Panc1 (cell line): ENCODE data around the gene INTS1. TPM values are rescaled to one million over a fixed set of nuclear protein-coding genes. Genes with fewer than 3 reads are reported as not detected.

Source experiments
- ATAC-seq: fragments of 200-7000 bp; cut with Tn5 transposase; 2 replicates; pipeline ENCODE4 v1.9.1; 2020; ENCODE audit warnings: mild to moderate bottlenecking, moderate library complexity
- BruUV-seq: library from RNA; stranded (reverse); fragments of 400-500 nt; replicated peaks from 2 replicates; lab custom pipeline; 2021; lab: Mats Ljungman, UMichigan
- CTCF ChIA-PET: fragments of 300-600 bp; sonication (Branson Sonifier 250); formaldehyde crosslinking; loops from one replicate; lab custom pipeline; 2022; ENCODE audit warnings: antibody characterized with exemption; lab: Charles Lee
- POLR2A ChIA-PET: fragments of 300-600 bp; sonication (Branson Sonifier 250); formaldehyde crosslinking; loops from one replicate; lab custom pipeline; 2022; ENCODE audit warnings: antibody characterized with exemption; lab: Charles Lee
- DNase-seq: peaks from one replicate; pipeline ENCODE4 v3.0.0-alpha.2; 2010; ENCODE audit warnings: low read depth, low spot score
- H3K27ac ChIP-seq: 2 replicates; pipeline ENCODE4 v1.5.1; 2011; ENCODE audit warnings: mild to moderate bottlenecking, low read length, inconsistent platforms
- H3K27me3 ChIP-seq: fragments of 200-500 bp; sonication (Bioruptor generic); 2 replicates; pipeline ENCODE4 v1.6.0; 2014; ENCODE audit warnings: low read length, inconsistent platforms; ENCODE audit not compliant: control insufficient read depth, insufficient read depth
- H3K36me3 ChIP-seq: fragments of 200-500 bp; sonication (Bioruptor generic); 2 replicates; pipeline ENCODE4 v1.5.1; 2014; ENCODE audit warnings: inconsistent platforms, mild to moderate bottlenecking, low read length, moderate library complexity; ENCODE audit not compliant: control insufficient read depth, insufficient read depth
- H3K4me1 ChIP-seq: 2 replicates; pipeline ENCODE4 v1.5.1; 2011; ENCODE audit warnings: inconsistent platforms, mild to moderate bottlenecking, low read length, moderate library complexity; ENCODE audit not compliant: control insufficient read depth, insufficient read depth
- H3K4me3 ChIP-seq, 2 experiments: 2 replicates each; pipeline ENCODE4 v1.5.1; 2011 to 2012; ENCODE audit warnings: low read depth in 2 of 2, low read length in 2 of 2, mild to moderate bottlenecking in 2 of 2, inconsistent platforms in 1 of 2, moderate library complexity in 1 of 2
- H3K9me3 ChIP-seq: fragments of 200-500 bp; sonication (Bioruptor generic); 2 replicates; pipeline ENCODE4 v1.5.1; 2014; ENCODE audit warnings: low read depth, mild to moderate bottlenecking, inconsistent platforms, low read length, moderate library complexity; ENCODE audit not compliant: control insufficient read depth, insufficient read depth
- POLR2AphosphoS5 ChIP-seq: IDR thresholded peaks from 2 replicates; pipeline ENCODE4 v1.6.1; 2012; ENCODE audit warnings: mild to moderate bottlenecking, low read depth, low read length, moderate library complexity
- SIN3A ChIP-seq: IDR thresholded peaks from 2 replicates; pipeline ENCODE4 v1.6.1; 2012; ENCODE audit warnings: low read depth, mild to moderate bottlenecking, low read length, moderate library complexity, borderline replicate concordance; ENCODE audit not compliant: insufficient read depth
- TCF7L2 ChIP-seq: IDR thresholded peaks from 2 replicates; pipeline ENCODE4 v1.6.1; 2011; ENCODE audit warnings: mild to moderate bottlenecking, low read depth, low read length, inconsistent platforms
- in situ Hi-C: cut with HindIII; loops from 2 replicates; pipeline ENCODE4 v1.10.0; 2016; ENCODE audit warnings: low sequenced_read_pairs, low pct_unique_long_range_greater_than_20kb
- intact Hi-C: fragments of 100-400 bp; cut with micrococcal nuclease; formaldehyde crosslinking; loops from one replicate; pipeline ENCODE4 v1.10.0; 2022; ENCODE audit not compliant: unreplicated experiment
- total RNA-seq: library from RNA; stranded (reverse); gene quantifications from one replicate; pipeline ENCODE4 v1.2.1, GENCODE V29; 2021; ENCODE audit not compliant: unreplicated experiment
- TF ChIP-seq, protein P1 (sequence below), 2 experiments: IDR thresholded peaks; 2 replicates each; pipeline ENCODE4 v1.6.1; 2011 to 2012; ENCODE audit warnings: low read depth in 2 of 2, control low read depth in 1 of 2, low read length in 1 of 2, mild to moderate bottlenecking in 1 of 2, moderate library complexity in 1 of 2; ENCODE audit not compliant: insufficient read depth in 1 of 2
- TF ChIP-seq, protein P2 (sequence below): fragments of 450-650 bp; IDR thresholded peaks from 2 replicates; pipeline ENCODE4 v1.5.1; 2017; ENCODE audit warnings: mild to moderate bottlenecking

Gene INTS1
- total RNA-seq, 1 experiment from 2014 or later = 173 TPM

DNA sequence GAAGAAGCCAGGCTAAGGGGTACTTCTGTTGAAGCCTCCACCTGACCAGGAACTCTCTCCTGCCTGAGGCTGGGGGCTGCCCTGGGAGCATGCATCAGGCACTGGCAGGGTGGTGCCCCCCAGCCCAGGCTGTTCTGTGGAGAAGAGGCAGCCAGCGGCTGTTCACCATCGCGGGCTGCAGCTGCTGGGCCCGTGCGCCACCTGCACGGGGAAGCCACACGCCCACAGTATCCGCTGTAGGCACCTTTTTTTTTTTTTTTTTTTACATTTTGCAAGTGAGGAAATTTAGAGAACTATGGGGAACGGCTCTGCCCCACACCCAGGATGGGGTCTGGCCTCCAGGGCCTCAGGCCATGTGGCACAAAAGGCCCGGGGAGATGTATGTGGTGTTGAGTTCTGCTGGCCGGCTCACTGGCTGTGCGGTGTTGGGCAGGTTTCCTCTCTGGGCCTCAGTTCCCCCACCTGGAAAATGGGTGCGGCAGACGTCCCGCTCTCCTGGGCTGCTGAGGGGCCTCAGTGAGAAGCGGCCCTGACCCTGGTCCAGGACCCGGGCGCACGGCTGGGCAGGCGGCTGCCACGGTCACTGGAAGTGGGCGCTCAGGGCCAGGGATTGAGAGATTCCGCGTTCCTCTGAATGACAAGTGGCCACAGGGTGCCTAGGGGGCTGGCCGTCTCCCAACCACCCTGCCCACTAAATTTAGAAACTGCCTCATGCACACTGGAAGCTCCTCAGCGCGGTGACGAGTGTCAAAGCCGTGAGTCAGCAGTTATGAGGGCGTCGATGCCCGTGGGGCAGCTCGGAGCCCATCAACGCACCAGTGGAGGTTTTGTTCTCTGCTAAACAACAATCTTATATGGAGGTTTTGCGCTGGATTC lies 8.8 kb upstream of the INTS1 start:
- in situ Hi-C loops = no loop called here
- ATAC-seq (peak; percentile 79), DNase-seq (no peak)
- Histone ChIP-seq H3K4me3 (peak overlapping the region in 1 of 2 experiments; percentile 13; a peak in 1 of 4 replicates), H3K27me3 (no peaks in the 10 kb centered on the region), H3K36me3 (no peaks in the 10 kb centered on the region), H3K9me3 (no peaks in the 10 kb centered on the region), H3K4me1 (peaks cover 52% of the 10 kb centered on the region), H3K27ac (peak overlapping the region; percentile 85)
- TF ChIP-seq POLR2AphosphoS5 (peak; percentile 64; the same call in 1 of the 2 replicates), SIN3A (no peak)
- TF ChIP-seq, protein P1, sequence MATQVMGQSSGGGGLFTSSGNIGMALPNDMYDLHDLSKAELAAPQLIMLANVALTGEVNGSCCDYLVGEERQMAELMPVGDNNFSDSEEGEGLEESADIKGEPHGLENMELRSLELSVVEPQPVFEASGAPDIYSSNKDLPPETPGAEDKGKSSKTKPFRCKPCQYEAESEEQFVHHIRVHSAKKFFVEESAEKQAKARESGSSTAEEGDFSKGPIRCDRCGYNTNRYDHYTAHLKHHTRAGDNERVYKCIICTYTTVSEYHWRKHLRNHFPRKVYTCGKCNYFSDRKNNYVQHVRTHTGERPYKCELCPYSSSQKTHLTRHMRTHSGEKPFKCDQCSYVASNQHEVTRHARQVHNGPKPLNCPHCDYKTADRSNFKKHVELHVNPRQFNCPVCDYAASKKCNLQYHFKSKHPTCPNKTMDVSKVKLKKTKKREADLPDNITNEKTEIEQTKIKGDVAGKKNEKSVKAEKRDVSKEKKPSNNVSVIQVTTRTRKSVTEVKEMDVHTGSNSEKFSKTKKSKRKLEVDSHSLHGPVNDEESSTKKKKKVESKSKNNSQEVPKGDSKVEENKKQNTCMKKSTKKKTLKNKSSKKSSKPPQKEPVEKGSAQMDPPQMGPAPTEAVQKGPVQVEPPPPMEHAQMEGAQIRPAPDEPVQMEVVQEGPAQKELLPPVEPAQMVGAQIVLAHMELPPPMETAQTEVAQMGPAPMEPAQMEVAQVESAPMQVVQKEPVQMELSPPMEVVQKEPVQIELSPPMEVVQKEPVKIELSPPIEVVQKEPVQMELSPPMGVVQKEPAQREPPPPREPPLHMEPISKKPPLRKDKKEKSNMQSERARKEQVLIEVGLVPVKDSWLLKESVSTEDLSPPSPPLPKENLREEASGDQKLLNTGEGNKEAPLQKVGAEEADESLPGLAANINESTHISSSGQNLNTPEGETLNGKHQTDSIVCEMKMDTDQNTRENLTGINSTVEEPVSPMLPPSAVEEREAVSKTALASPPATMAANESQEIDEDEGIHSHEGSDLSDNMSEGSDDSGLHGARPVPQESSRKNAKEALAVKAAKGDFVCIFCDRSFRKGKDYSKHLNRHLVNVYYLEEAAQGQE (IDR thresholded peaks at IDR 0.05; ENCODE audit: insufficient read depth in 1 of 2, low read depth in 2 of 2, low read length in 1 of 2) = no peak
- ChIA-PET CTCF (interaction anchor here (0.5 kb wide), 1 partner anchor 337 kb away, joined by 3 read pairs; no protein-coding TSS in a partner anchor), POLR2A (interaction anchor here (0.5 to 0.6 kb wide), 2 partner anchors 8 to 22 kb away, joined by 10 to 19 read pairs; no protein-coding TSS in a partner anchor)
- BruUV-seq = no TSS peak
- intact Hi-C loops = no loop called here

DNA sequence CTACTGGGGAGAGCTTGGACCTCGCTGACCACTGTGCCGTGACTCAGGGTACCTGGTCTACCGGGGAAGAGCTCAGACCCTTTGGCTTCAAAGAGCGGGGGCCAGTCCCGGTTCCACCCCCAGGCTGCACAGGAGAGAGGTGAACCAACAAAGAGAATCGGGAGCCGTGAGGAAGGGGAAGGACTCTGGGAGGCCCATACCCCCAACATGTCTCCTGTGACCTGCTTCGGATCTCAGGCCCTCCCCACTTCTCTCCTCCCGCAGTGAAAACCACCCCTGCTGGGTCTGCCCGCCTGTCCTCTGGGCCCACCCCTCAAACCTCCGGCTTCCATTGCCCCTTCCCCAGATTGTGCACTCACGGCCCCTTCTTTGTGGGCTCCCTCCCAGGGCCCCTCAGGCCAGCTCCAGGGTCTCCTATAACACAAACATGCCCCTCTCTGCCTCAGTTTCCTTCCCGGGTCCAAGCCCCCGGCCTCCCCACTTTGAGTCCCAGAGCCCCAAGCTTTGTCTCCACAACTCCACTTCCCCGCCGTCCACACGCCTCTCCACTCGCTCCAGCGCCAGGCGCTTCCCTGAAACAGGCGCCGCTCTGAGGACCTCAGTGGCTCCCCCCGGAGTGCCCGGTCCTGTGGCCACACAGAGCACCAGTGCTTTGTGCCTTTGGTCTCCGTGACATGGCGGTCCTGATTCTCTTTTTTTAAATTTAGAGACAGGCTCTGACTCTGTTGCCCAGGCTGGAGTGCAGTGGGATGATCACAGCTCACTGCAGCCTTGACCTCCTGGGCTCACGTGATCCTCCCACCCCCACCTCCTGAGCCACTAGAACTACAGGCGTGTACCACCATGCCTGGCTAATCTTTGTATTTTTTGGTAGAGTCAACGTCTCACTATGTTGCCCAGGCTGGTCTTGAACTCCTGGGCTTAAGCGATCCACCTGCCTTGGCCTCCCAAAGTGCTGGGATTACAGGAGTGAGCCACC lies 7.5 kb upstream of the INTS1 start:
- Histone ChIP-seq H3K4me3 (no peak overlapping the region), H3K4me1 (peaks cover 58% of the 10 kb centered on the region), H3K27ac (peak overlapping the region; percentile 75), H3K36me3 (no peaks in the 10 kb centered on the region), H3K9me3 (no peaks in the 10 kb centered on the region), H3K27me3 (no peaks in the 10 kb centered on the region)
- intact Hi-C loops = no loop called here
- ATAC-seq (no peak), DNase-seq (no peak)
- no TSS peak for BruUV-seq
- in situ Hi-C loops = no loop called here
- POLR2A ChIA-PET = interaction anchor here (0.6 to 0.7 kb wide), 2 partner anchors 8 to 399 kb away, joined by 3 to 4 read pairs; no protein-coding TSS in a partner anchor
- CTCF ChIA-PET = no interaction called here
- TF ChIP-seq TCF7L2 (no peak), POLR2AphosphoS5 (no peak), SIN3A (no peak)
- TF ChIP-seq, protein P2, sequence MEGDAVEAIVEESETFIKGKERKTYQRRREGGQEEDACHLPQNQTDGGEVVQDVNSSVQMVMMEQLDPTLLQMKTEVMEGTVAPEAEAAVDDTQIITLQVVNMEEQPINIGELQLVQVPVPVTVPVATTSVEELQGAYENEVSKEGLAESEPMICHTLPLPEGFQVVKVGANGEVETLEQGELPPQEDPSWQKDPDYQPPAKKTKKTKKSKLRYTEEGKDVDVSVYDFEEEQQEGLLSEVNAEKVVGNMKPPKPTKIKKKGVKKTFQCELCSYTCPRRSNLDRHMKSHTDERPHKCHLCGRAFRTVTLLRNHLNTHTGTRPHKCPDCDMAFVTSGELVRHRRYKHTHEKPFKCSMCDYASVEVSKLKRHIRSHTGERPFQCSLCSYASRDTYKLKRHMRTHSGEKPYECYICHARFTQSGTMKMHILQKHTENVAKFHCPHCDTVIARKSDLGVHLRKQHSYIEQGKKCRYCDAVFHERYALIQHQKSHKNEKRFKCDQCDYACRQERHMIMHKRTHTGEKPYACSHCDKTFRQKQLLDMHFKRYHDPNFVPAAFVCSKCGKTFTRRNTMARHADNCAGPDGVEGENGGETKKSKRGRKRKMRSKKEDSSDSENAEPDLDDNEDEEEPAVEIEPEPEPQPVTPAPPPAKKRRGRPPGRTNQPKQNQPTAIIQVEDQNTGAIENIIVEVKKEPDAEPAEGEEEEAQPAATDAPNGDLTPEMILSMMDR = no peak
- TF ChIP-seq, protein P1 (IDR thresholded peaks at IDR 0.05; ENCODE audit: insufficient read depth in 1 of 2, low read depth in 2 of 2, low read length in 1 of 2) = no peak
